Nephron (organoid): Measurements from ENCODE around the gene NABP2.

Experiments used
- H3K27ac Mint-ChIP-seq, 3 experiments: 2 replicates each; pipeline ENCODE4 v1.8.0; 2020; ENCODE audit warnings: mixed read lengths in 3 of 3, mild to moderate bottlenecking in 2 of 3, moderate library complexity in 1 of 3
- H3K27me3 Mint-ChIP-seq: 2 replicates; pipeline ENCODE4 v1.8.0; 2021; ENCODE audit warnings: low read depth, mild to moderate bottlenecking, moderate library complexity, mixed read lengths
- H3K36me3 Mint-ChIP-seq: 2 replicates; pipeline ENCODE4 v1.8.0; 2020; ENCODE audit warnings: low read depth, mixed read lengths
- H3K4me1 Mint-ChIP-seq: 2 replicates; pipeline ENCODE4 v1.8.0; 2020; ENCODE audit warnings: mixed read lengths
- H3K4me3 Mint-ChIP-seq, 3 experiments: 2 replicates each; pipeline ENCODE4 v1.8.0; 2020; ENCODE audit warnings: mild to moderate bottlenecking in 3 of 3, mixed read lengths in 3 of 3, moderate library complexity in 2 of 3
- H3K9me3 Mint-ChIP-seq: 2 replicates; pipeline ENCODE4 v1.8.0; 2020; ENCODE audit warnings: mixed read lengths
- CTCF ChIP-seq, 3 experiments: fragments of 200-600 bp; sonication (generic); IDR thresholded peaks; one replicate each; pipeline ENCODE4 v1.5.0; 2021; ENCODE audit warnings: antibody characterized with exemption in 3 of 3; ENCODE audit not compliant: unreplicated experiment in 3 of 3

Gene NABP2

DNA sequence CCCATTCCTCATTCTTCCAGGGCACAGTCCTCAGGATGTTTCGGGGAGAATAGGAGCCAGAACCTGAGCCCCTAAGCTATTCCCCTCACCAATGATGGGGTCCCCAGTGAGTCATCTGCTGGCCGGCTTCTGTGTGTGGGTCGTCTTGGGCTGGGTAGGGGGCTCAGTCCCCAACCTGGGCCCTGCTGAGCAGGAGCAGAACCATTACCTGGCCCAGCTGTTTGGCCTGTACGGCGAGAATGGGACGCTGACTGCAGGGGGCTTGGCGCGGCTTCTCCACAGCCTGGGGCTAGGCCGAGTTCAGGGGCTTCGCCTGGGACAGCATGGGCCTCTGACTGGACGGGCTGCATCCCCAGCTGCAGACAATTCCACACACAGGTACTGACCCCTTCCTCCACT is 7.0 kb downstream of the NABP2 start:
- H3K36me3 Mint-ChIP-seq = peaks cover 6% of the 10 kb centered on the region
- no peaks in the 10 kb centered on the region for H3K4me1 Mint-ChIP-seq
- H3K27ac Mint-ChIP-seq = peak overlapping the region in 2 of 3 experiments; percentile 59 to 96
- H3K4me3 Mint-ChIP-seq = peak overlapping the region in 1 of 3 experiments; percentile 64
- H3K27me3 Mint-ChIP-seq = peaks cover 4% of the 10 kb centered on the region
- no peaks in the 10 kb centered on the region for H3K9me3 Mint-ChIP-seq
- no peak for TF ChIP-seq CTCF (IDR thresholded peaks at IDR 0.05; ENCODE audit: unreplicated experiment in 3 of 3)

GRCh38 chr12:56234746-56235436 is 10.7 kb downstream of the NABP2 start:
- H3K27me3 Mint-ChIP-seq = peaks cover 4% of the 10 kb centered on the region
- no peak overlapping the region for H3K27ac Mint-ChIP-seq
- no peaks in the 10 kb centered on the region for H3K4me1 Mint-ChIP-seq
- no peak for TF ChIP-seq CTCF (IDR thresholded peaks at IDR 0.05; ENCODE audit: unreplicated experiment in 3 of 3)
- no peaks in the 10 kb centered on the region for H3K9me3 Mint-ChIP-seq
- H3K36me3 Mint-ChIP-seq = peaks cover 8% of the 10 kb centered on the region
- H3K4me3 Mint-ChIP-seq = no peak overlapping the region

DNA sequence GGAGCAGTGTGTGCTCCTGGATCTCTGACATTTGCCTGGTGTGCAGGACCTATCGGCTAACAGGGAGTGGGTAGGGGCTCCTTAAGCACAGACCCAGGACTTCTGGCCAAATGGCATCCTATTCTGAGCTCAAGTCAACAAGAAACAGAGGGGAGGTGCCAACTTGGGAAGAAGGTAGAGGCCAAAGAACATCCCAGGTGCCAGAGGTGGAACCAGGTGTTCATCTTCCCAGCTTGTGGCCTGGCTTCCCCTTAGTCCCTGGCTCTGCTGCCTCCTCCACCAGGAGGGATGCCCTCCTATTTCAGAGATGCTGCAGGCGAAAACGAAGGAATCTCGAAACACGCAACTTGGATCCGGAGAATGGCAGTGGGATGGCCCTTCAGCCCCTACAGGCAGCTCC is 11.9 kb downstream of the NABP2 start:
- Mint-ChIP-seq H3K36me3 (peaks cover 14% of the 10 kb centered on the region), H3K4me3 (no peak overlapping the region), H3K4me1 (no peaks in the 10 kb centered on the region), H3K9me3 (no peaks in the 10 kb centered on the region), H3K27me3 (peaks cover 4% of the 10 kb centered on the region), H3K27ac (no peak overlapping the region)
- no peak for TF ChIP-seq CTCF (IDR thresholded peaks at IDR 0.05; ENCODE audit: unreplicated experiment in 3 of 3)

- Mint-ChIP-seq H3K36me3 (peaks cover 22% of the 10 kb centered on the region), H3K4me1 (no peaks in the 10 kb centered on the region), H3K9me3 (no peaks in the 10 kb centered on the region), H3K4me3 (no peak overlapping the region), H3K27me3 (peaks cover 4% of the 10 kb centered on the region), H3K27ac (no peak overlapping the region)
- no peak for TF ChIP-seq CTCF (IDR thresholded peaks at IDR 0.05; ENCODE audit: unreplicated experiment in 3 of 3)
Observed at GRCh38 chr12:56236985-56237384, 12.8 kb downstream of the NABP2 start.

- no peak overlapping the region for H3K27ac Mint-ChIP-seq
- TF ChIP-seq CTCF (IDR thresholded peaks at IDR 0.05; ENCODE audit: unreplicated experiment in 3 of 3) = no peak
Observed at GRCh38 chr12:56237552-56237951, 13.4 kb downstream of the NABP2 start.

More at GRCh38 chr12:56237552-56237951, 13.4 kb downstream of the NABP2 start:
- H3K4me3 Mint-ChIP-seq = no peak overlapping the region
- H3K36me3 Mint-ChIP-seq = peaks cover 28% of the 10 kb centered on the region
- no peaks in the 10 kb centered on the region for H3K9me3 Mint-ChIP-seq
- H3K27me3 Mint-ChIP-seq = peaks cover 4% of the 10 kb centered on the region
- no peaks in the 10 kb centered on the region for H3K4me1 Mint-ChIP-seq
